Measurements from ENCODE around the gene IL2RA.

The IL2RA gene

GRCh38 chr10:6038071-6038631 is 24.0 kb downstream of the IL2RA start:
- DNase-seq (ENCODE audit: low spot score), result no peak

GRCh38 chr10:6037422-6037821 is 24.7 kb downstream of the IL2RA start:
- no peak for DNase-seq (ENCODE audit: low spot score)

GRCh38 chr10:6036861-6037321 is 25.3 kb downstream of the IL2RA start:
- no peak for DNase-seq (ENCODE audit: low spot score)

GRCh38 chr10:6035931-6036575 is 26.1 kb downstream of the IL2RA start:
- DNase-seq (ENCODE audit: low spot score), result no peak

GRCh38 chr10:6035101-6035834 is 26.9 kb downstream of the IL2RA start:
- no peak for DNase-seq (ENCODE audit: low spot score)

- no peak for DNase-seq (ENCODE audit: low spot score)
Measured at GRCh38 chr10:6034371-6034770, 27.8 kb downstream of the IL2RA start.

GRCh38 chr10:6033954-6034353 is 28.2 kb downstream of the IL2RA start:
- DNase-seq (ENCODE audit: low spot score), result no peak

GRCh38 chr10:6030940-6031339 is 31.2 kb downstream of the IL2RA start:
- no peak for DNase-seq (ENCODE audit: low spot score)

GRCh38 chr10:6030217-6030616 is 31.9 kb downstream of the IL2RA start:
- DNase-seq (ENCODE audit: low spot score), result no peak

GRCh38 chr10:6027929-6028328 is 34.2 kb downstream of the IL2RA start:
- DNase-seq (ENCODE audit: low spot score), result no peak

- DNase-seq (ENCODE audit: low spot score), result no peak
Measured at GRCh38 chr10:6025683-6026255, 36.4 kb downstream of the IL2RA start.

GRCh38 chr10:6024334-6024682 is 37.9 kb downstream of the IL2RA start:
- DNase-seq (ENCODE audit: low spot score), result no peak

- no peak for DNase-seq (ENCODE audit: low spot score)
Measured at GRCh38 chr10:6023661-6024333, 38.4 kb downstream of the IL2RA start.

- DNase-seq (ENCODE audit: low spot score), result no peak
Measured at GRCh38 chr10:6022660-6023059, 39.5 kb downstream of the IL2RA start.

GRCh38 chr10:6020826-6021225 is 41.3 kb downstream of the IL2RA start:
- no peak for DNase-seq (ENCODE audit: low spot score)

- no peak for DNase-seq (ENCODE audit: low spot score)
Measured at GRCh38 chr10:6019796-6020195, 42.4 kb downstream of the IL2RA start.

- no peak for DNase-seq (ENCODE audit: low spot score)
Measured at GRCh38 chr10:6019010-6019782, 43.0 kb downstream of the IL2RA start.

- no peak for DNase-seq (ENCODE audit: low spot score)
Measured at GRCh38 chr10:6018422-6018821, 43.7 kb downstream of the IL2RA start.

- no peak for DNase-seq (ENCODE audit: low spot score)
Measured at GRCh38 chr10:6017781-6018354, 44.3 kb downstream of the IL2RA start.

- peak; percentile 39 for DNase-seq (ENCODE audit: low spot score)
Measured at GRCh38 chr10:6014241-6014761, 47.9 kb downstream of the IL2RA start.

All from cerebellar cortex (tissue), 1 donor.